Measurements from ENCODE around the gene RPL23. TPM values are rescaled to one million over a fixed set of nuclear protein-coding genes. Genes with fewer than 3 reads are reported as not detected.

RPL23 gene
- total RNA-seq, 2 experiments from 2014 or later: 2,036 to 2,052 TPM

Small RNAs within 50 kb of the gene (microRNA-seq; reads per million reads assigned to microRNA genes)
- gene MIR4727 (ENCODE audit: borderline microRNAs expressed): 0.67 reads per million

Other genes starting within 250 kb of the RPL23 start
- under 1 TPM; 0.47 to 0.52 TPM for gene SRCIN1, start 247.8 kb downstream of the RPL23 start, total RNA-seq
- gene EPOP, start 178.8 kb downstream of the RPL23 start, total RNA-seq: under 1 TPM; 0.89 to 0.98 TPM
- gene MLLT6, start 148.4 kb downstream of the RPL23 start, total RNA-seq: 100 to 1,000 TPM; 313 to 316 TPM
- gene CISD3, start 123.4 kb downstream of the RPL23 start, total RNA-seq: 1 to 10 TPM; 3.5 to 5.7 TPM
- not detected for gene PCGF2, start 105.4 kb downstream of the RPL23 start, total RNA-seq
- gene PSMB3, start 101.0 kb downstream of the RPL23 start, total RNA-seq: 10 to 100 TPM; 53.6 to 64.2 TPM
- gene PIP4K2B, start 54.2 kb downstream of the RPL23 start, total RNA-seq: 10 to 100 TPM in 1 of 2 experiments, 1 to 10 TPM in 1; 9.9 to 13.0 TPM
- gene CWC25, start 28.4 kb downstream of the RPL23 start, total RNA-seq: 10 to 100 TPM; 80.3 to 87.5 TPM
- gene LASP1, start 16.3 kb upstream of the RPL23 start, total RNA-seq: 10 to 100 TPM; 51.6 to 57.1 TPM
- gene FBXO47, start 113.7 kb upstream of the RPL23 start, total RNA-seq: not detected